Stomach (tissue), 4 donors: ENCODE results near the gene COPG2.

Experiments
- CTCF ChIP-seq, 7 experiments: fragments of 450-650 bp in 4 of 7; fragments of 200-600 bp in 3 of 7; sonication (generic) in 3 of 7; IDR thresholded peaks; one replicate each; pipeline ENCODE4 v1.5.1; 2016 to 2019; ENCODE audit warnings: antibody characterized with exemption in 7 of 7, control low read depth in 2 of 7, mild to moderate bottlenecking in 1 of 7
- EP300 ChIP-seq: sonication (generic); formaldehyde crosslinking; IDR thresholded peaks from one replicate; pipeline ENCODE4 v1.6.1; 2017; ENCODE audit warnings: antibody characterized with exemption
- POLR2AphosphoS5 ChIP-seq, 3 donors: sonication (generic); formaldehyde crosslinking; IDR thresholded peaks; one replicate each; pipeline ENCODE4 v1.6.1; 2016; ENCODE audit warnings: antibody characterized with exemption in 3 of 3

GRCh38 chr7:130554481-130554880 lies 114.1 kb downstream of the COPG2 start:
- TF ChIP-seq POLR2AphosphoS5 (IDR thresholded peaks at IDR 0.05), result no peak
- no peak for TF ChIP-seq CTCF (IDR thresholded peaks at IDR 0.05)
- no peak for TF ChIP-seq EP300
